Smooth muscle cell (in vitro differentiated cells): ENCODE measurements around the gene HNRNPUL1. TPM values are rescaled to one million over a fixed set of nuclear protein-coding genes. Genes with fewer than 3 reads are reported as not detected.
A peak's percentile ranks its signal among the peaks of the same experiment; 100 is the strongest.

Source experiments
- DNase-seq: peaks from one replicate; lab custom pipeline; 2025; ENCODE audit not compliant: unreplicated experiment; lab: John Stamatoyannopoulos, UW
- H2AFZ ChIP-seq: fragments of 200-600 bp; sonication (generic); 2 replicates; pipeline ENCODE4 v1.6.0; 2016; ENCODE audit warnings: antibody characterized with exemption, low read depth, mild to moderate bottlenecking
- H3F3A ChIP-seq: fragments of 200-600 bp; sonication (generic); 2 replicates; pipeline ENCODE4 v1.6.0; 2017; ENCODE audit warnings: antibody characterized with exemption, low read depth
- H3K27ac ChIP-seq: fragments of 200-600 bp; sonication (generic); 2 replicates; pipeline ENCODE4 v1.5.1; 2016; ENCODE audit warnings: low read depth, mild to moderate bottlenecking
- H3K27me3 ChIP-seq: fragments of 200-600 bp; sonication (generic); 2 replicates; pipeline ENCODE4 v1.6.1; 2016; ENCODE audit warnings: low read depth, mild to moderate bottlenecking
- H3K36me3 ChIP-seq: fragments of 200-600 bp; sonication (generic); 2 replicates; pipeline ENCODE4 v1.5.1; 2016; ENCODE audit warnings: low read depth
- H3K4me1 ChIP-seq: fragments of 200-600 bp; sonication (generic); 2 replicates; pipeline ENCODE4 v1.5.1; 2016; ENCODE audit warnings: low read depth
- H3K4me2 ChIP-seq: fragments of 200-600 bp; sonication (generic); 2 replicates; pipeline ENCODE4 v1.6.0; 2016; ENCODE audit warnings: mild to moderate bottlenecking
- H3K4me3 ChIP-seq: fragments of 200-600 bp; sonication (generic); 2 replicates; pipeline ENCODE4 v1.5.1; 2016; ENCODE audit warnings: mild to moderate bottlenecking
- H3K79me2 ChIP-seq: fragments of 200-600 bp; sonication (generic); 2 replicates; pipeline ENCODE4 v1.6.0; 2016; ENCODE audit warnings: low read depth, mild to moderate bottlenecking
- H3K9ac ChIP-seq: fragments of 200-600 bp; sonication (generic); 2 replicates; pipeline ENCODE4 v1.6.0; 2016; ENCODE audit warnings: low read depth
- H3K9me3 ChIP-seq: fragments of 200-600 bp; sonication (generic); replicated peaks from 2 replicates; pipeline ENCODE4 v1.5.1; 2016; ENCODE audit warnings: low read depth
- H4K20me1 ChIP-seq: fragments of 200-600 bp; sonication (generic); 2 replicates; pipeline ENCODE4 v1.6.0; 2016; ENCODE audit warnings: low read depth
- CTCF ChIP-seq: fragments of 200-600 bp; sonication (generic); IDR thresholded peaks from 2 replicates; pipeline ENCODE4 v1.5.1; 2017; ENCODE audit warnings: borderline replicate concordance, mild to moderate bottlenecking, antibody characterized with exemption; ENCODE audit not compliant: insufficient read depth, poor library complexity, severe bottlenecking
- WGBS: methylation state at CpG from one replicate; pipeline ENCODE4 v1.1.7; 2016; ENCODE audit warnings: low lambda C conversion rate; 5-methylcytosine and 5-hydroxymethylcytosine counted together
- polyA plus RNA-seq: library from polyadenylated mRNA; unstranded; fragments of >200 nt; fragmentation: Nextera tagmentation; extraction: Ambion mirVana; gene quantifications from 2 replicates; pipeline ENCODE4 v1.2.1, GENCODE V29; 2016
- total RNA-seq: library from RNA; depleted of rRNA; stranded (reverse); fragments of >200 nt; gene quantifications from 2 replicates; pipeline ENCODE4 v1.2.3, GENCODE V29; 2014

The HNRNPUL1 gene
- total and polyA plus RNA-seq, 2 experiments from 2014 or later: 101 to 125 TPM

GRCh38 chr19:41327076-41327575 lies 63.0 kb downstream of the HNRNPUL1 start:
- Histone ChIP-seq H3K27ac (peak overlapping the region; percentile 97), H4K20me1 (peaks cover 4% of the 10 kb centered on the region), H2AFZ (no peak overlapping the region), H3K4me3 (no peak overlapping the region), H3F3A (peaks cover 58% of the 10 kb centered on the region), H3K36me3 (no peaks in the 10 kb centered on the region), H3K9ac (peak overlapping the region; percentile 87), H3K9me3 (no peaks in the 10 kb centered on the region), H3K79me2 (peaks cover 4% of the 10 kb centered on the region), H3K27me3 (no peaks in the 10 kb centered on the region), H3K4me2 (peak overlapping the region; percentile 84), H3K4me1 (peaks cover 32% of the 10 kb centered on the region)
- no peak for DNase-seq
- WGBS: 37% methylated on average over 13 of the region's 13 CpGs
- no peak for TF ChIP-seq CTCF

GRCh38 chr19:41327576-41328156 lies 63.5 kb downstream of the HNRNPUL1 start:
- Histone ChIP-seq H2AFZ (no peak overlapping the region), H3K36me3 (no peaks in the 10 kb centered on the region), H4K20me1 (peaks cover 9% of the 10 kb centered on the region), H3K4me1 (peaks cover 29% of the 10 kb centered on the region), H3K27me3 (no peaks in the 10 kb centered on the region), H3K4me3 (no peak overlapping the region), H3K9me3 (no peaks in the 10 kb centered on the region), H3K27ac (peak overlapping the region; percentile 97), H3K4me2 (peak overlapping the region; percentile 84), H3K79me2 (peaks cover 8% of the 10 kb centered on the region), H3F3A (peaks cover 57% of the 10 kb centered on the region), H3K9ac (peak overlapping the region; percentile 87)
- no peak for TF ChIP-seq CTCF
- WGBS: 32% methylated on average over 21 of the region's 33 CpGs
- no peak for DNase-seq

GRCh38 chr19:41328157-41328841 lies 64.1 kb downstream of the HNRNPUL1 start:
- TF ChIP-seq CTCF: no peak
- H3K9me3 ChIP-seq: no peaks in the 10 kb centered on the region
- H3K4me2 ChIP-seq: peak overlapping the region; percentile 32
- no peak overlapping the region for H3K4me3 ChIP-seq
- H3F3A ChIP-seq: peaks cover 59% of the 10 kb centered on the region
- H3K79me2 ChIP-seq: peaks cover 13% of the 10 kb centered on the region
- H4K20me1 ChIP-seq: peaks cover 14% of the 10 kb centered on the region
- H3K4me1 ChIP-seq: peaks cover 29% of the 10 kb centered on the region
- no peak for DNase-seq
- H2AFZ ChIP-seq: no peak overlapping the region
- H3K27ac ChIP-seq: peak overlapping the region; percentile 97
- 50% methylated on average over 22 of the region's 22 CpGs for WGBS
- no peaks in the 10 kb centered on the region for H3K27me3 ChIP-seq
- no peaks in the 10 kb centered on the region for H3K36me3 ChIP-seq
- H3K9ac ChIP-seq: peak overlapping the region; percentile 87
